Lung (tissue), 12 donors: Measurements from ENCODE around the gene KCNQ1OT1. TPM values are rescaled to one million over a fixed set of nuclear protein-coding genes. Genes with fewer than 3 reads are reported as not detected.

Source experiments
- ATAC-seq: fragments of 200-7000 bp; cut with Tn5 transposase; one replicate; pipeline ENCODE4 v1.9.1; 2020; ENCODE audit warnings: moderate number of reproducible peaks; ENCODE audit not compliant: insufficient read depth, low FRiP score
- DNase-seq, 3 donors: peaks; one replicate each; pipeline ENCODE4 v3.0.0-alpha.2; 2013 to 2017
- H3K27ac ChIP-seq, 2 donors: one replicate each; pipeline ENCODE4 v1.5.1; 2013; ENCODE audit warnings: mild to moderate bottlenecking in 2 of 2, moderate library complexity in 2 of 2, control low read depth in 1 of 2, inconsistent platforms in 1 of 2, low read depth in 1 of 2, low read length in 1 of 2
- H3K27me3 ChIP-seq, 3 donors: one replicate each; pipeline ENCODE4 v1.5.1; 2013; ENCODE audit warnings: low read length in 2 of 3; ENCODE audit not compliant: control insufficient read depth in 3 of 3, insufficient read depth in 3 of 3
- H3K36me3 ChIP-seq, 4 donors: one replicate each; pipeline ENCODE4 v1.5.1; 2013; ENCODE audit warnings: low read length in 4 of 4, mild to moderate bottlenecking in 1 of 4, moderate library complexity in 1 of 4; ENCODE audit not compliant: control insufficient read depth in 4 of 4, insufficient read depth in 4 of 4
- H3K4me1 ChIP-seq, 5 donors: one replicate each; pipeline ENCODE4 v1.5.1; 2013; ENCODE audit warnings: low read length in 5 of 5, mild to moderate bottlenecking in 2 of 5, moderate library complexity in 1 of 5; ENCODE audit not compliant: control insufficient read depth in 5 of 5, insufficient read depth in 5 of 5
- H3K4me3 ChIP-seq: one replicate; pipeline ENCODE4 v1.5.1; 2013; ENCODE audit warnings: mild to moderate bottlenecking, control low read depth, moderate library complexity
- H3K9ac ChIP-seq, 2 donors: one replicate each; pipeline ENCODE4 v1.5.1; 2013; ENCODE audit warnings: low read length in 2 of 2, control low read depth in 1 of 2; ENCODE audit not compliant: insufficient read depth in 1 of 2
- H3K9me3 ChIP-seq, 4 donors: one replicate each; pipeline ENCODE4 v1.5.1; 2013; ENCODE audit warnings: low read length in 3 of 4, mild to moderate bottlenecking in 1 of 4, moderate library complexity in 1 of 4; ENCODE audit not compliant: control insufficient read depth in 4 of 4, insufficient read depth in 3 of 4
- WGBS, 2 donors: extraction: QIAGEN DNeasy Blood & Tissue Kit; methylation state at CpG; one replicate each; pipeline ENCODE4 v1.1.7; 2013; 5-methylcytosine and 5-hydroxymethylcytosine counted together
- polyA plus RNA-seq, 2 donors: library from polyadenylated mRNA; stranded (reverse); fragments of 200-250 nt; gene quantifications; one replicate each; pipeline ENCODE4 v1.2.1, GENCODE V29; 2013
- total RNA-seq, 2 donors: library from RNA; depleted of rRNA in 1 of 2; stranded (reverse); fragments of >200 nt in 1 of 2; gene quantifications; one replicate each; pipeline ENCODE4 v1.2.1, GENCODE V29; 2014 to 2021
- TF ChIP-seq, protein P1 (sequence below): IDR thresholded peaks from 2 replicates; pipeline ENCODE4 v1.5.1; 2012; ENCODE audit warnings: mild to moderate bottlenecking; ENCODE audit errors: control extremely low read depth, extremely low read depth
- donor health status: control.
- donor health status: control.
- donor health status: Bipolar disorder and iron deficiency.
- donor health status: healthy.
- donor health status: DM: yes; HTN: yes; CAD: no.

KCNQ1OT1 gene
- total and polyA plus RNA-seq, 4 donors: 0.02 to 14.5 (median 1.7) TPM

DNA sequence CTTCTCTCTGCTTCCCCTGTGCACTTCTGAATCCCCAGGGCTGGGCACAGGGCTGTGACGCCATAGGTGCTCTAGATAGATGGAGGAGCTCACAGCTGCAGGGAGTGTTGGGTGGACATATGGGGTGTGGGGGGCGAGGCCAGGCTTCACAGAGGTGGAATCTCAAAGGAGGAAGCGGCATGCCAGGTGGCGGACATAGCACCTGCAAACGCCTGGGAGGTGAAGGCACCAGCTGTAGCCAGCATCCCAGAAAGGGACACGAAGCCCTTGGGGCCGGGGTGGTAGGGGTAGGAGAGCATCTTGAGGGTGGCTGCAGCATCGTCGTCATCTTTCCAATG is 14.6 kb upstream of the KCNQ1OT1 start:
- Histone ChIP-seq H3K9ac (no peak overlapping the region), H3K36me3 (no peaks in the 10 kb centered on the region), H3K27me3 (no peaks in the 10 kb centered on the region), H3K4me1 (peaks cover 0 to 28% (median 0%) of the 10 kb centered on the region in 5 donors), H3K27ac (no peak overlapping the region), H3K9me3 (no peaks in the 10 kb centered on the region), H3K4me3 (no peak overlapping the region)
- ATAC-seq (no peak), DNase-seq (no peak)
- WGBS, 2 donors: 95% methylated on average over 9 of the region's 9 CpGs
- TF ChIP-seq, protein P1, sequence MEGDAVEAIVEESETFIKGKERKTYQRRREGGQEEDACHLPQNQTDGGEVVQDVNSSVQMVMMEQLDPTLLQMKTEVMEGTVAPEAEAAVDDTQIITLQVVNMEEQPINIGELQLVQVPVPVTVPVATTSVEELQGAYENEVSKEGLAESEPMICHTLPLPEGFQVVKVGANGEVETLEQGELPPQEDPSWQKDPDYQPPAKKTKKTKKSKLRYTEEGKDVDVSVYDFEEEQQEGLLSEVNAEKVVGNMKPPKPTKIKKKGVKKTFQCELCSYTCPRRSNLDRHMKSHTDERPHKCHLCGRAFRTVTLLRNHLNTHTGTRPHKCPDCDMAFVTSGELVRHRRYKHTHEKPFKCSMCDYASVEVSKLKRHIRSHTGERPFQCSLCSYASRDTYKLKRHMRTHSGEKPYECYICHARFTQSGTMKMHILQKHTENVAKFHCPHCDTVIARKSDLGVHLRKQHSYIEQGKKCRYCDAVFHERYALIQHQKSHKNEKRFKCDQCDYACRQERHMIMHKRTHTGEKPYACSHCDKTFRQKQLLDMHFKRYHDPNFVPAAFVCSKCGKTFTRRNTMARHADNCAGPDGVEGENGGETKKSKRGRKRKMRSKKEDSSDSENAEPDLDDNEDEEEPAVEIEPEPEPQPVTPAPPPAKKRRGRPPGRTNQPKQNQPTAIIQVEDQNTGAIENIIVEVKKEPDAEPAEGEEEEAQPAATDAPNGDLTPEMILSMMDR: no peak

GRCh38 chr11:2713661-2714462 is 14.1 kb upstream of the KCNQ1OT1 start:
- Histone ChIP-seq H3K27ac (no peak overlapping the region), H3K9me3 (no peaks in the 10 kb centered on the region), H3K4me1 (peaks cover 0 to 32% (median 0%) of the 10 kb centered on the region in 5 donors), H3K27me3 (no peaks in the 10 kb centered on the region), H3K9ac (no peak overlapping the region), H3K36me3 (no peaks in the 10 kb centered on the region), H3K4me3 (no peak overlapping the region)
- DNase-seq (no peak), ATAC-seq (no peak)
- 94 to 96% methylated on average over 26 of the region's 26 CpGs for WGBS, 2 donors
- TF ChIP-seq, protein P1: no peak

GRCh38 chr11:2713094-2713493 is 13.3 kb upstream of the KCNQ1OT1 start:
- TF ChIP-seq, protein P1: no peak
- peaks cover 0 to 40% (median 0%) of the 10 kb centered on the region in 5 donors for H3K4me1 ChIP-seq
- no peaks in the 10 kb centered on the region for H3K27me3 ChIP-seq
- H3K27ac ChIP-seq: no peak overlapping the region
- WGBS, 2 donors: 95 to 96% methylated on average over 12 of the region's 12 CpGs
- no peaks in the 10 kb centered on the region for H3K36me3 ChIP-seq
- no peak overlapping the region for H3K9ac ChIP-seq
- no peak for DNase-seq
- no peak overlapping the region for H3K4me3 ChIP-seq
- no peaks in the 10 kb centered on the region for H3K9me3 ChIP-seq
- ATAC-seq: no peak

- TF ChIP-seq, protein P1: no peak
Measured at GRCh38 chr11:2711161-2711560, 11.4 kb upstream of the KCNQ1OT1 start.

More at GRCh38 chr11:2711161-2711560, 11.4 kb upstream of the KCNQ1OT1 start:
- WGBS, 2 donors: 58 to 86% methylated on average over 6 of the region's 6 CpGs
- Histone ChIP-seq H3K27me3 (no peaks in the 10 kb centered on the region), H3K4me3 (no peak overlapping the region), H3K9ac (no peak overlapping the region), H3K36me3 (no peaks in the 10 kb centered on the region), H3K27ac (no peak overlapping the region), H3K4me1 (peaks cover 0 to 31% (median 2%) of the 10 kb centered on the region in 5 donors), H3K9me3 (peaks cover 0 to 4% (median 0%) of the 10 kb centered on the region in 4 donors)
- no peak for DNase-seq
- no peak for ATAC-seq
